ENCODE data around the gene CAPZA2.

Gene CAPZA2

DNA sequence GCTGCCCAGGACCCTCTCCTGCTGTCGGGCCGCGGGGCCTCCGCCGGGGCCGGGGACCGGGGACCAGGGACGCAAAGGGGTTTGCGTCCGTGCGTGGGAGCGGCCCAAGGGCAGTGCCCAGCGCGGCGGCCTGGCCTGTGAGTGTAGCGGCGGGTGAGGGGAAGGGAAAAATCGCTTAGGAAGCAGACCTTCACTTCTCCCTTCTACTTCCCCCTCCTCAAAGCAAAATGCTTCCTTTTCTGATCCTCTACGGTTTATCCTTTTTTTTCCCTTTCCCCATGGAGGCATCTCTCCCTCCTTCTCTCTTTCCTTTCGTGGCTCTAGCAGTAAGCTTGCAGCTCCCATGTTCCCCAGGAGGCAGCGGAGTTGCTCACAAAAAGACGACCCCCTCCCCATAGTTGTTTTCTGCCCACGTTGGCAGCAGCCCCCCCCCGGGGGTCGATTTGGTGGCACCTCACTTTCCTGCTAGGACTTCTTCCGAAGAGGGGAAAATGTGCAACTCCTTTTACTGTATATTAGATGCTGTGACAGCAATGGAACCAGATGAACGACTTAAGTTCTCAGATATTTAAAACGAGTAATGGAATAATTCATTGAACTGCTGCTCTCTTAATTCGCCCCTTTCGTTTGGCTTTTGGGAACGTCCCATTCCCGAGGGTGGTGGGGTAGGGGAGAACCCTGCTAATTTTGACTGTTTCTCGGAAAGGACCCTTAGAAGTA lies 724 bp downstream of the CAPZA2 start:
- DNase-seq: no peak

DNA sequence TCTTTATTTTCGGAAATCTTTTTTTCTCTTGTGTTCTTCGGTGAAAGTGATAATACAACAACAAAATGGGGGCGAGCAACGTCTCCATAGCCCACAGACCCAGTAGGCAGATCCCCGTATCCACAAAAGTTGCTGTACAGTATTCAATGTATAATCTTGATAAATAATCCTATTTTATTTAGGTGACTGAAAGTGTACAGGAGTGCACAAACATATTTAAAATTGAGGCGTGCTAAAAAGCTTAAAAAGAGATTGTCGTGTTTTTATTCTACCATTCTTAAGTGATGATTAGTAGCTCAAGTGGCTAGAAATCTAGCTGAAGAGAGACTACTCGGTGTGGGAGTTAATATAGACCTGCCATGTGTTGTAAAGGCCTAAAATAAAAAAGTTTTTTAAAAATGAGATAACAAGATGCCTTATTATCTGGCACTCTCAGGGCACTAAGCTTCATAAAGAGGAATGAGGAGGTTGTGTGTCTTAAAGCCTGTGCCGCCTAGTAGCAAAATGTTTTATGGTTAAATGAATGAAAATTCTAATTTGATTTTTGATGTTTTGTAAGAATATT lies 1.6 kb downstream of the CAPZA2 start:
- no peak for DNase-seq

GRCh38 chr7:116871061-116871700 lies 8.8 kb downstream of the CAPZA2 start:
- no peak for DNase-seq

GRCh38 chr7:116872026-116872425 lies 9.6 kb downstream of the CAPZA2 start:
- no peak for DNase-seq

DNA sequence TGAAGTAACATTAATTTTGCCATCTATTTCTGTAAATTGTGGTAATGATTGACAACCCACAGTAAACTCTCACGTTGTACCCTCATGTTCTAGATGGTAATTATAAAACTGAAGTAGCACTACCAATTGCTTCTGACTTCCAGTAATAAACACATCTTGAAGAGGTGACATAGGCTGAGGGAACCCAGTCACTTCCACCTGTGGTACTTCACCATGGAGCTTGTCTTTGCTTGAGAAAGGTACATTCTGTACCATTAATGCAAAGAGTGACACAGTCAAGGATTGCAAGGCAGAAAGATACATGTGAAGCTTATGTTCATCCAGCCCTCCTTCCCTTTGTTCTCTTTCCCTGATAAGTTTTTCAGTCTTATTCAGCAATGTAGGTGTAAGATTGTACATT lies 11.2 kb downstream of the CAPZA2 start:
- DNase-seq: no peak

GRCh38 chr7:116876664-116877442 lies 14.5 kb downstream of the CAPZA2 start:
- DNase-seq: no peak

DNA sequence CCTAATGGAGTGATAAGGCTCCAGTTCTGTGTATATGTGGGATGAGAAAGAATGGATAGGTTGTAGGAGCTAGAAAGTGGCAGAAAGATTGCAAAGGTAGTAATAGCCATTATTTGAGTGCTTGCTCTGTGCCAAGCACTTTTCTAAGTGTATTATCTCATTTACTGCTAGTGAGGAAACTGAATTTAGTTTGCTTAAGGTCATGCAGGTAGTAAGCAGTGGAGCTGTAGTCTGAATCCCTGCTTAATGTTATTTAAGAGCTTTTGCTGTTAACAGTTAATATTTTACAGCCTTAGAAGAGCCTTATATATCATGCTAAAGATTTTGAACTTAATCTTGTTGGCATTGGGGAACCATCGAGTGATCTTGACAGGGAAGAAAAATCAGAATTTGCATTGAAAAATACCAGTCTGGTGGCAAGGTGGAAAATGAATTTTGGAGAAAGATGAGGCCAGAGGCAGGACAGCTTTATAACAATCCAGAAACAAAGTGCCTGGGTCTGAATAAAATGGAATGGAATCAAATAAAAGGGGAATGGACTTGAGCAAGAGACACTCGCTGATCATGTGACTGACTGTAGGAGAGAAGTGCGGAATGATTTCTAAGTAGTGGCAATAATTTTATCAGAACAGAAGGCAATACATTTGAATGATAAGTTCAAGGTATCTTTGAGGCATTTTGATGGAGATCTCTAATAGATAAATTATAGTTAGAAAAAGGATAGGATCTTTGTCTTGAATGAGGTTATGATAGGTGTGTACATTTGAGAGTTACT lies 15.2 kb downstream of the CAPZA2 start:
- DNase-seq: no peak

DNA sequence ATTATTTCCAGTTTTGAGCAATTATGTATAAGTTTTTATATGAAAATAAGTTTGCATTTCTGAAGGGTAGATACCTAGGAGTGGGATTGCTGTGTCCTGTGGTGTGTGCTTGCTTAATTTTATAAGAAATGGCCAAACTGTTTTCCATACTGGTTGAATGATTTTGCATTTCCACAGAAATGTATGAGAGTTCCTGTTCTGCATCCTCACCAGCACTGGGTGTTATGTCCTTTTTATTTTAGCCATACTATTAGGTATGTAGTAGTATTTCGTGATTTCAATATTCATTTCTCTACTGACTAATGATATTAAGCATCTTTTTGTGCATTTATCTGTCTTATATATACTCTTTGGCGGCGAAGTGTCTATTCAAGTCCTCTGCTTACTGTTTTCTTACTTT lies 22.3 kb downstream of the CAPZA2 start:
- DNase-seq: no peak

DNA sequence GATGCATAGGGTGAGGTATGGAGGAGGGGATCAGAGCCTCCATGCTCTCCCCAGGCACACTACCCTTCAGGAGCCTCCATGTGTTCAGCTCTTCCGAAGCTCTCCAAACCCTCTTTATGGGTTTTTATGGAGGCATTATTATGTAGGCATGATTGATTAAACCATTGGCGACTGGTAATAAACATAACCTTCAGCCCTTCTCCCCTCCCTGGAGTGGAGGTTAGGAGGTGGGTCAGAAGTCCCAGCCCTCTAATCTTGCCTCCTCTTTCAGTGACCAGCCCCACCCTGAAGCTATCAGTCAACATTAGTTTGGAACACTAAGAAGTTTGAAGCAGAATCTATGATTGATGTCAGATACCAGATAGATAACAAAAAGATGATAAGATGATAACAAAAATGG lies 23.3 kb downstream of the CAPZA2 start:
- no peak for DNase-seq

- no peak for DNase-seq
Measured at GRCh38 chr7:116886543-116887156, 24.3 kb downstream of the CAPZA2 start.

DNA sequence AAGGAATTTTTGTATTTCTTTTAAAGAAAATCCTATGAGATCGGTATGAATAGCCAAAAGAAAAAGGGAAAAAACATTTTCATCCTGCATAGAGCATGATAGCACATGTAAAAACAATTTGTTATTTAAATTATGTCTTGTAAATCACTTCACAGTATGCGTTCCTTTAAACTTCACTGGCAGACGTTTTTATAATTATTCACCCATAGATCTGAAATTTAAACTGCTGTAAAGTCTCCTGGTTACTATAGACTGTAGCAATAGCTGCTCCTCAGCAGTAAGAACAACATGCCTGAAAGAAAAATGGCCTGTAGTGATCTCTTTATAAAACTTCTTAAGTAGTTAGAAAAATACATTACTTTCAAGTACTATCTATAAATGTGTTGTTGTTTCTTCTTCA lies 26.5 kb downstream of the CAPZA2 start:
- no peak for DNase-seq

DNA sequence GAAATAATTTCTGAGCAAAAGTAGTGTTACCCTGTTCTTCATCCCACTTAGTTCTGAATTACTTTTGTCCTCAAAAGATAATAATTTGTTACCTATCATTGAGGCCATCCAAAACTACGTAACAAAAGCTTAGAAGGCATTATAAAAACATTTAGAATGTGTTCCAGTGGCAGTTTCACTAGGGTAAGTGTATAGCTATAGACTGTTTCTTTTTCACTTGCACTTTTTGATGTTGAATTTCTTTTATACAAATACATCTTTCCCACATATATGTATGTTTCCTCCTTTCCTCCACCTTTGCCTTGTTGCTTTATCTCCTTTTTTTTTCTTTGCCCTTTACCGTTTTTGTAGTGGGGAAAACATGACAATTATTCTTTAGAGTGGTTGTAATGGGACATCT lies 33.5 kb downstream of the CAPZA2 start:
- DNase-seq: no peak

- DNase-seq: no peak
Measured at GRCh38 chr7:116897661-116898060, 35.3 kb downstream of the CAPZA2 start.

DNA sequence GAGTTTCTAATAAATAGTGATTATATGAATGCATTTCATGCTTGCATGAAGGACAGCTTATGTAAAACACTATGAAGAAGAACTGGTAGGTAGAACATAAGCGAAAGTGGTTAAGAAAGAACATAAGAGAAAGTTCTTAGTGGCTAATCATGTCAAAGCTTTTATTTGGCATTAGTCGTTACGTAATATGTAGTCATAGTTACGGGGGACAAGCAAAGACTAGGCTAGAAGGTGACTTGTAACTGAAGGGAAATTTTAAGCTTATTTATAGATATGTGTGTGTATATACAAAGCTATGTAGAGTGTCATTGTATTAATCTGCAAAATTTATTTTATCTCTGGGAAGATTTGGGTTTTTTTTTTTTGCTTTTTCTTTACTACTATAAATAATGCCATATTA lies 36.9 kb downstream of the CAPZA2 start:
- DNase-seq: no peak

DNA sequence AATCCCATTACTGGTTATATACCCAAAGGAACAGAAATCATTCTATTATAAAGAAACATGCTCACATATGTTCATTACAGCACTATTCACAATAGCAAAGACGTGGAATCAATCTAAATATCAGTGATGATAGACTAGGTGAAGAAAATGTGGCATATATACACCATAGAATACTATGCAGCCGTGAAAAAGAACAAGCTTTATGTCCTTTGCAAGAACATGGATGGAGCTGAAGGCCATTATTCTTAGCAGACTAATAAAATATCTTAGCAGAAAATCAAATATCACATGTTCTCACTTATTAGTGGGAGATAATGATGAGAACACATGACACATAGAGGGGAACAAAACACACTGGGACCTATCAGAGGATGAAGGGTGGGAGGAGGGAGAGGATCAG lies 38.8 kb downstream of the CAPZA2 start:
- no peak for DNase-seq

- DNase-seq: no peak
Measured at GRCh38 chr7:116902867-116903266, 40.5 kb downstream of the CAPZA2 start.

- DNase-seq: no peak
Measured at GRCh38 chr7:116906391-116906790, 44.0 kb downstream of the CAPZA2 start.

DNA sequence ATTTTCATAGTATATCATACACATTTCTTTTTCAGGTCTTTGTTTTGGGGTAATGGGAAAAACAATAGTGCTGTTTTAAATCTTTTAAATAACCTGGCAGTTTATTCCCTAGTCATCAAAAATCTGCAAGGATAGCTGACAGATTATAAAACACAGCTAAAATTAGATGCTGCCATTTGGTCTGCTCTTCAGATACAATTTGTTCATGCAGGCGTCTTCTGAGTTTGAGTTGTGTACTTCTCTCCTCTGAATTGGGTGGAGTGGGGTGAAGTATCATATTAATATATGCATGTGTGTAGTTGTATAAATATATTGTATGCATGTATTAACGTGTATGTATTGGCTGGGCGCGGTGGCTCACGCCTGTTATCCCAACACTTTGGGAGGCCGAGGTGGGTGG lies 48.0 kb downstream of the CAPZA2 start:
- DNase-seq: no peak

DNA sequence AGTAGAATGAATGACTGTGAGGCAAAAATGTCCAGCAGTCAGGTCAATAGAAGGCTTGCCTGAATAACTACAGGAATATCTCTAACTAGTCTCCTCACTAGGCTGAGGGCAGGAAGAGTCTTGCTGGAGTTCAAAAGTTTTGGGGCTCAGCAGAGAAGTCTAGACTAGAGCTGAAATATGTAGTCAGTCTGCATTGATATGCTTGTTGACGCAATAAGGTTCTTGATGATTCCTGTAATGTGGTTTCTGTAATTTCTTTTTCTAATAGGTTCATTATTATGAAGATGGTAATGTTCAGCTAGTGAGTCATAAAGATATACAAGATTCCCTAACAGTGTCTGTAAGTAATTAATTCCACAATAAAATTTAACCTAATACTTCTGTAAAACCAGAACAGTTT lies 49.4 kb downstream of the CAPZA2 start:
- DNase-seq: no peak

GRCh38 chr7:116912269-116912909 lies 50.0 kb downstream of the CAPZA2 start:
- DNase-seq: no peak

- DNase-seq: no peak
Measured at GRCh38 chr7:116918704-116919103, 56.3 kb downstream of the CAPZA2 start.

GRCh38 chr7:116920359-116920758 lies 58.0 kb downstream of the CAPZA2 start:
- no peak for DNase-seq

Data from GDM1 (cell line).